GM12878 (cell line): ENCODE data around the gene DSE. TPM values are rescaled to one million over a fixed set of nuclear protein-coding genes. Genes with fewer than 3 reads are reported as not detected.

Experiments used
- ATAC-seq: fragments of 200-7000 bp; cut with Tn5 transposase; 3 replicates; pipeline ENCODE4 v1.9.1; 2020; ENCODE audit warnings: mild to moderate bottlenecking, moderate library complexity
- BruUV-seq: library from RNA; stranded (reverse); fragments of 400-500 nt; replicated peaks from 2 replicates; lab custom pipeline; 2021; lab: Mats Ljungman, UMichigan
- CTCF ChIA-PET: fragments of 300-600 bp; sonication (Branson Sonifier 250); formaldehyde crosslinking; extraction: SDS; loops from one replicate; lab custom pipeline; 2021; ENCODE audit warnings: inconsistent platforms; lab: Yijun Ruan, JAX
- POLR2A ChIA-PET: fragments of 350-600 bp; formaldehyde crosslinking; extraction: SDS; loops from one replicate; lab custom pipeline; 2021; ENCODE audit warnings: inconsistent platforms; lab: Charles Lee
- RAD21 ChIA-PET: fragments of 300-600 bp; sonication (Branson Sonifier 250); formaldehyde crosslinking; loops from one replicate; lab custom pipeline; 2023; ENCODE audit warnings: antibody characterized with exemption; ENCODE audit not compliant: unreplicated experiment; lab: Charles Lee
- SMC1A ChIA-PET: fragments of 300-600 bp; sonication (Branson Sonifier 250); formaldehyde crosslinking; loops from one replicate; lab custom pipeline; 2023; ENCODE audit not compliant: unreplicated experiment, uncharacterized antibody; lab: Charles Lee
- DNase-seq: peaks from one replicate; pipeline ENCODE4 v3.0.0-alpha.2; 2011; ENCODE audit warnings: low read depth, low spot score
- FAIRE-seq: peaks from 3 replicates; lab custom pipeline; 2011; peaks lifted over from hg19 to GRCh38; lab: Jason Lieb, UNC
- H2AFZ ChIP-seq: 2 replicates; pipeline ENCODE4 v1.6.0; 2011; ENCODE audit warnings: low read depth, low read length, control low read depth; ENCODE audit not compliant: control insufficient read depth
- H3K27ac ChIP-seq: 2 replicates; pipeline ENCODE4 v1.5.1; 2011; ENCODE audit warnings: control low read depth; ENCODE audit not compliant: control insufficient read depth, insufficient read depth
- H3K27me3 ChIP-seq, 2 experiments: replicated peaks in 1 of 2; 2 replicates each; pipeline versions ENCODE4 v1.6.0 to v1.6.1; 2011; ENCODE audit warnings: low read length in 1 of 2; ENCODE audit not compliant: control insufficient read depth in 2 of 2, insufficient read depth in 2 of 2
- H3K36me3 ChIP-seq, 2 experiments: 2 replicates each; pipeline ENCODE4 v1.5.1; 2011; ENCODE audit warnings: low read length in 1 of 2; ENCODE audit not compliant: control insufficient read depth in 2 of 2, insufficient read depth in 2 of 2
- H3K4me1 ChIP-seq: 2 replicates; pipeline ENCODE4 v1.6.1; 2011; ENCODE audit warnings: mild to moderate bottlenecking, low read length, moderate library complexity, mixed read lengths; ENCODE audit not compliant: control insufficient read depth, insufficient read depth
- H3K4me2 ChIP-seq: 2 replicates; pipeline ENCODE4 v1.6.0; 2011; ENCODE audit warnings: control low read depth; ENCODE audit not compliant: control insufficient read depth, insufficient read depth
- H3K4me3 ChIP-seq: fragments of 200-600 bp; sonication (generic); 2 replicates; pipeline ENCODE4 v1.5.1; 2016
- H3K79me2 ChIP-seq: 2 replicates; pipeline ENCODE4 v1.6.0; 2011; ENCODE audit warnings: low read length; ENCODE audit not compliant: control insufficient read depth, insufficient read depth
- H3K9ac ChIP-seq: 2 replicates; pipeline ENCODE4 v1.8.0; 2011; ENCODE audit warnings: low read length, control low read depth, mixed read lengths; ENCODE audit not compliant: control insufficient read depth, insufficient read depth
- H3K9me3 ChIP-seq: replicated peaks from 3 replicates; pipeline ENCODE4 v1.5.1; 2011; ENCODE audit warnings: mild to moderate bottlenecking, low read length; ENCODE audit not compliant: control insufficient read depth, insufficient read depth
- H4K20me1 ChIP-seq: 2 replicates; pipeline ENCODE4 v1.6.0; 2011; ENCODE audit not compliant: control insufficient read depth, insufficient read depth
- CTCF ChIP-seq, 3 experiments: IDR thresholded peaks in 2 of 3; conservative IDR thresholded peaks in 1 of 3; 2 replicates each; pipeline ENCODE4 v1.5.1; 2011; ENCODE audit warnings: low read depth in 3 of 3, low read length in 3 of 3, mild to moderate bottlenecking in 3 of 3, control low read depth in 2 of 3, moderate library complexity in 2 of 3, inconsistent platforms in 1 of 3, mixed read lengths in 1 of 3; ENCODE audit not compliant: control insufficient read depth in 2 of 3, insufficient read depth in 1 of 3; ENCODE audit errors: extremely low read depth in 1 of 3
- E2F4 ChIP-seq: IDR thresholded peaks from 2 replicates; pipeline ENCODE4 v1.6.1; 2012; ENCODE audit warnings: low read depth, low read length, improper control_type of control experiment
- EZH2 ChIP-seq: IDR thresholded peaks from 2 replicates; pipeline ENCODE4 v1.6.1; 2012; ENCODE audit warnings: low read depth, mild to moderate bottlenecking, control low read depth, inconsistent platforms, low read length, borderline replicate concordance; ENCODE audit not compliant: control insufficient read depth
- IKZF1 ChIP-seq: fragments of 450-650 bp; conservative IDR thresholded peaks from 2 replicates; pipeline ENCODE4 v1.6.1; 2017; ENCODE audit warnings: antibody characterized with exemption, mild to moderate bottlenecking
- PAX5 ChIP-seq: IDR thresholded peaks from 2 replicates; pipeline ENCODE4 v1.6.1; 2011; ENCODE audit warnings: low read depth, low read length, borderline replicate concordance
- ZNF592 ChIP-seq: fragments of 450-650 bp; IDR thresholded peaks from 2 replicates; pipeline ENCODE4 v1.6.1; 2017; ENCODE audit warnings: mild to moderate bottlenecking, moderate library complexity
- ZNF622 ChIP-seq: fragments of 450-650 bp; IDR thresholded peaks from 2 replicates; pipeline ENCODE4 v1.6.1; 2017; ENCODE audit warnings: mild to moderate bottlenecking, inconsistent platforms
- WGBS: methylation state at CpG from one replicate; pipeline ENCODE4 v1.1.6; 2016; ENCODE audit warnings: low lambda C conversion rate; ENCODE audit not compliant: insufficient replicate concordance, insufficient coverage; ENCODE audit errors: missing lambda C conversion rate; 5-methylcytosine and 5-hydroxymethylcytosine counted together
- in situ Hi-C: fragments of 300-500 bp; cut with MboI; formaldehyde crosslinking; loops from 9 replicates; pipeline ENCODE4 v1.14.3; 2018; ENCODE audit warnings: mixed read lengths
- intact Hi-C: fragments of 100-400 bp; cut with micrococcal nuclease; formaldehyde crosslinking; loops from one replicate; pipeline ENCODE4 v1.14.2; 2022; ENCODE audit not compliant: unreplicated experiment
- polyA plus RNA-seq, 11 experiments: library from polyadenylated mRNA; depleted of rRNA in 4 of 11; unstranded in 6 of 11; stranded (reverse) in 5 of 11; fragments of >200 nt; fragmentation: Nextera tagmentation in 4 of 11; fragmentation: Illumina TruSeq in 1 of 11; extraction: Ambion mirVana in 4 of 11; extraction: Trizol in 1 of 11; gene quantifications; 1 replicate in 1 of 11; 2 replicates in 10 of 11; pipeline versions ENCODE4 v1.2.1 to v1.2.3, GENCODE V29; 2011 to 2016; ENCODE audit warnings: inconsistent platforms in 2 of 11, missing spikeins in 2 of 11, low read depth in 1 of 11
- total RNA-seq, 4 experiments: library from RNA; depleted of rRNA in 3 of 4; stranded (reverse); fragments of >200 nt in 3 of 4; fragmentation: Illumina TruSeq in 1 of 4; extraction: Trizol in 1 of 4; gene quantifications; 2 replicates each; pipeline versions ENCODE4 v1.2.1 to v1.2.3, GENCODE V29; 2013 to 2021

The DSE gene
- total and polyA plus RNA-seq, 10 of the 15 experiments (the other 5 are each of a cell fraction or from before 2014, with no cell fraction given): 12.6 to 76.4 (median 43.0) TPM

- DNase-seq (no peak), FAIRE-seq (no peak)
- ChIA-PET CTCF (interaction anchor here (0.9 to 1.1 kb wide), 2 partner anchors 11 to 18 kb away, joined by 3 to 4 read pairs; no protein-coding TSS in a partner anchor), POLR2A (interaction anchor here (1.4 kb wide), 1 partner anchor 14 kb away, joined by 4 read pairs; no protein-coding TSS in a partner anchor), SMC1A (interaction anchor here (0.8 to 7.7 kb wide), 5 partner anchors 11 to 25 kb away, joined by 3 to 92 read pairs (median 3); no protein-coding TSS in a partner anchor)
- peak overlapping the region; percentile 44; the same call in 1 of the 2 replicates for H3K4me2 ChIP-seq
- peaks cover 16% of the 10 kb centered on the region for H3K4me1 ChIP-seq
- H3K79me2 ChIP-seq: peaks cover 97% of the 10 kb centered on the region
- no peak overlapping the region for H3K4me3 ChIP-seq
- WGBS: 98% methylated on average over 2 of the region's 2 CpGs
- no peaks in the 10 kb centered on the region for H3K27me3 ChIP-seq
- intact Hi-C loops: loop anchor here (10.0 kb wide), 1 partner anchor 290 kb away; the partner anchor contains the start of gene ZUP1
- BruUV-seq: no TSS peak
- H3K36me3 ChIP-seq: no peaks in the 10 kb centered on the region; a peak in 1 of 4 replicates
- TF ChIP-seq E2F4 (no peak), EZH2 (no peak), CTCF (IDR thresholded peaks at IDR 0.05 in 2 of 3, conservative IDR thresholded peaks at IDR 0.05 in 1 of 3; ENCODE audit: control insufficient read depth in 2 of 3, extremely low read depth in 1 of 3, insufficient read depth in 1 of 3, low read depth in 3 of 3, low read length in 3 of 3) (no peak), PAX5 (no peak), ZNF622 (no peak), ZNF592 (no peak), IKZF1 (no peak)
- TF ChIP-seq, all 136 proteins: peak for 0
- H3K27ac ChIP-seq: no peak overlapping the region
- in situ Hi-C loops: no loop called here
- H3K9me3 ChIP-seq: no peaks in the 10 kb centered on the region
- RAD21 ChIA-PET: interaction anchor here (1.0 kb wide), 1 partner anchor 12 kb away, joined by 3 read pairs; no protein-coding TSS in a partner anchor
- no peaks in the 10 kb centered on the region; the same call in 1 of the 2 replicates for H4K20me1 ChIP-seq
- no peak for ATAC-seq
- H2AFZ ChIP-seq: no peak overlapping the region
- H3K9ac ChIP-seq: no peak overlapping the region
Measured at GRCh38 chr6:116375262-116375661, 4.5 kb downstream of the DSE start.
